Adipose tissue (tissue), 3 donors: ENCODE results near the gene GALNTL6. TPM values are rescaled to one million over a fixed set of nuclear protein-coding genes. Genes with fewer than 3 reads are reported as not detected.

Experiments used
- H3K27ac ChIP-seq: one replicate; pipeline ENCODE4 v1.5.1; 2013; ENCODE audit warnings: low read depth, low read length
- WGBS, 3 donors: extraction: QIAGEN DNeasy Blood & Tissue Kit; methylation state at CpG; one replicate each; pipeline ENCODE4 v1.1.7; 2013; 5-methylcytosine and 5-hydroxymethylcytosine counted together
- polyA plus RNA-seq, 3 donors: library from polyadenylated mRNA; stranded (reverse); fragments of 200-250 nt; gene quantifications; one replicate each; pipeline ENCODE4 v1.2.3, GENCODE V29; 2013
- donor health status: healthy with polysubstance abuse.
- donor health status: Bipolar disorder and iron deficiency.
- donor health status: healthy.

The GALNTL6 gene
- polyA plus RNA-seq, 3 donors, result 0.01 to 0.56 (median 0.10) TPM

- no peak overlapping the region for H3K27ac ChIP-seq
- WGBS, 3 donors, result 79 to 92% (median 83%) methylated on average over 1 of the region's 1 CpG
Observed at GRCh38 chr4:172986114-172986513, 1172.9 kb downstream of the GALNTL6 start.

GRCh38 chr4:172989984-172990820 is 1177.0 kb downstream of the GALNTL6 start:
- 53 to 59% (median 56%) methylated on average over 3 of the region's 3 CpGs for WGBS, 3 donors
- no peak overlapping the region for H3K27ac ChIP-seq

- 71 to 79% (median 75%) methylated on average over 5 of the region's 5 CpGs for WGBS, 3 donors
- no peak overlapping the region for H3K27ac ChIP-seq
Observed at GRCh38 chr4:172992648-172993378, 1179.6 kb downstream of the GALNTL6 start.

GRCh38 chr4:172995161-172995560 is 1182.0 kb downstream of the GALNTL6 start:
- WGBS, 3 donors, result 70 to 90% (median 72%) methylated on average over 4 of the region's 4 CpGs
- H3K27ac ChIP-seq, result no peak overlapping the region

GRCh38 chr4:172995704-172996103 is 1182.5 kb downstream of the GALNTL6 start:
- H3K27ac ChIP-seq, result no peak overlapping the region
- WGBS, 3 donors, result 90 to 94% (median 92%) methylated on average over 1 of the region's 1 CpG

- H3K27ac ChIP-seq, result no peak overlapping the region
- WGBS, 3 donors, result 87 to 94% (median 89%) methylated on average over 4 of the region's 4 CpGs
Observed at GRCh38 chr4:172996571-172997216, 1183.5 kb downstream of the GALNTL6 start.

- H3K27ac ChIP-seq, result no peak overlapping the region
- 82 to 86% (median 83%) methylated on average over 6 of the region's 6 CpGs for WGBS, 3 donors
Observed at GRCh38 chr4:172997217-172997609, 1184.0 kb downstream of the GALNTL6 start.

GRCh38 chr4:172997856-172998255 is 1184.7 kb downstream of the GALNTL6 start:
- H3K27ac ChIP-seq, result no peak overlapping the region

- H3K27ac ChIP-seq, result no peak overlapping the region
- 62 to 75% (median 62%) methylated on average over 7 of the region's 7 CpGs for WGBS, 3 donors
Observed at GRCh38 chr4:172998527-172999469, 1185.6 kb downstream of the GALNTL6 start.

- H3K27ac ChIP-seq, result no peak overlapping the region
Observed at GRCh38 chr4:173001571-173001970, 1188.4 kb downstream of the GALNTL6 start.

GRCh38 chr4:173002830-173003561 is 1189.8 kb downstream of the GALNTL6 start:
- WGBS, 3 donors, result 53 to 92% (median 72%) methylated on average over 6 of the region's 6 CpGs
- no peak overlapping the region for H3K27ac ChIP-seq

- H3K27ac ChIP-seq, result no peak overlapping the region
- 31 to 58% (median 50%) methylated on average over 3 of the region's 3 CpGs for WGBS, 3 donors
Observed at GRCh38 chr4:173005912-173006633, 1192.9 kb downstream of the GALNTL6 start.

- H3K27ac ChIP-seq, result no peak overlapping the region
- WGBS, 3 donors, result 60 to 88% (median 72%) methylated on average over 3 of the region's 3 CpGs
Observed at GRCh38 chr4:173008436-173008835, 1195.2 kb downstream of the GALNTL6 start.

GRCh38 chr4:173009129-173009823 is 1196.1 kb downstream of the GALNTL6 start:
- no peak overlapping the region for H3K27ac ChIP-seq
- WGBS, 3 donors, result 86 to 91% (median 91%) methylated on average over 7 of the region's 7 CpGs

GRCh38 chr4:173012608-173013007 is 1199.4 kb downstream of the GALNTL6 start:
- no peak overlapping the region for H3K27ac ChIP-seq
- 86 to 93% (median 92%) methylated on average over 8 of the region's 8 CpGs for WGBS, 3 donors

- no peak overlapping the region for H3K27ac ChIP-seq
- 17 to 19% (median 18%) methylated on average over 6 of the region's 6 CpGs for WGBS, 3 donors
Observed at GRCh38 chr4:173013232-173013930, 1200.2 kb downstream of the GALNTL6 start.
